B cell (primary cell): ENCODE results near the gene TOR1AIP2. TPM values are rescaled to one million over a fixed set of nuclear protein-coding genes. Genes with fewer than 3 reads are reported as not detected.

Experiments used
- ATAC-seq: fragments of 200-7000 bp; cut with Tn5 transposase; one replicate; pipeline ENCODE4 v1.10.0; 2021; ENCODE audit warnings: low read depth, mild to moderate bottlenecking, moderate number of reproducible peaks, moderate library complexity
- CTCF ChIA-PET: fragments of 350-600 bp; sonication (Branson Sonifier 250); formaldehyde crosslinking; loops from one replicate; lab custom pipeline; 2021; ENCODE audit warnings: antibody characterized with exemption, inconsistent platforms; lab: Charles Lee
- POLR2A ChIA-PET: fragments of 350-600 bp; sonication (Branson Sonifier 250); formaldehyde crosslinking; loops from one replicate; lab custom pipeline; 2021; ENCODE audit warnings: antibody characterized with exemption; lab: Charles Lee
- DNase-seq: peaks from one replicate; pipeline ENCODE4 v3.0.0; 2013
- H2AFZ ChIP-seq: 2 replicates; pipeline ENCODE4 v1.6.1; 2012; ENCODE audit warnings: mild to moderate bottlenecking, low read depth, low read length; ENCODE audit not compliant: insufficient read depth, poor library complexity, severe bottlenecking
- H3K27ac ChIP-seq, 2 donors: 1 replicate in 1 of 2; 2 replicates in 1 of 2; pipeline ENCODE4 v1.5.1; 2012 to 2013; ENCODE audit warnings: low read length in 2 of 2, mild to moderate bottlenecking in 2 of 2, moderate library complexity in 1 of 2
- H3K27me3 ChIP-seq, 4 experiments: fragments of 200-600 bp in 1 of 4; sonication (generic) in 1 of 4; replicated peaks in 1 of 4; 1 replicate in 2 of 4; 2 replicates in 2 of 4; pipeline versions ENCODE4 v1.6.1 to v1.7.0; 2013 to 2016; ENCODE audit warnings: low read length in 3 of 4, mild to moderate bottlenecking in 2 of 4, mixed read lengths in 1 of 4, moderate library complexity in 1 of 4; ENCODE audit not compliant: insufficient read depth in 4 of 4, control insufficient read depth in 3 of 4; ENCODE audit errors: control extremely low read depth in 1 of 4
- H3K36me3 ChIP-seq, 2 experiments: replicated peaks in 1 of 2; 1 replicate in 1 of 2; 2 replicates in 1 of 2; pipeline versions ENCODE4 v1.6.1 to v1.7.1; 2013; ENCODE audit warnings: low read length in 1 of 2; ENCODE audit not compliant: insufficient read depth in 2 of 2, control insufficient read depth in 1 of 2; ENCODE audit errors: control extremely low read depth in 1 of 2, extremely low read depth in 1 of 2
- H3K4me1 ChIP-seq, 2 donors: fragments of 200-600 bp in 1 of 2; sonication (generic) in 1 of 2; 1 replicate in 1 of 2; 2 replicates in 1 of 2; pipeline versions ENCODE4 v1.5.1 to v1.6.1; 2013 to 2017; ENCODE audit warnings: low read length in 2 of 2; ENCODE audit not compliant: control insufficient read depth in 2 of 2, insufficient read depth in 2 of 2
- H3K4me2 ChIP-seq: replicated peaks from 2 replicates; pipeline ENCODE3; 2012; ENCODE audit warnings: mild to moderate bottlenecking, low read depth, low read length; ENCODE audit not compliant: poor library complexity, severe bottlenecking
- H3K4me3 ChIP-seq, 5 experiments: fragments of 200-600 bp in 1 of 5; sonication (generic) in 1 of 5; 1 replicate in 3 of 5; 2 replicates in 2 of 5; pipeline versions ENCODE4 v1.5.1 to v1.7.0; 2011 to 2016; ENCODE audit warnings: low read length in 4 of 5, mild to moderate bottlenecking in 4 of 5, low read depth in 2 of 5, control low read depth in 1 of 5, moderate library complexity in 1 of 5; ENCODE audit not compliant: insufficient read depth in 1 of 5; ENCODE audit errors: control extremely low read depth in 1 of 5, extremely low read depth in 1 of 5
- H3K79me2 ChIP-seq: fragments of 200-600 bp; sonication (generic); one replicate; pipeline ENCODE4 v1.6.0; 2016; ENCODE audit warnings: low read length; ENCODE audit not compliant: control insufficient read depth, insufficient read depth
- H3K9ac ChIP-seq: fragments of 200-600 bp; sonication (generic); 2 replicates; pipeline ENCODE4 v1.6.1; 2017; ENCODE audit warnings: mild to moderate bottlenecking, low read length, moderate library complexity
- H3K9me3 ChIP-seq, 3 donors: one replicate each; pipeline versions ENCODE4 v1.6.1 to v1.7.1; 2013; ENCODE audit warnings: low read length in 2 of 3; ENCODE audit not compliant: control insufficient read depth in 2 of 3, insufficient read depth in 1 of 3; ENCODE audit errors: control extremely low read depth in 1 of 3
- H4K20me1 ChIP-seq: 2 replicates; pipeline ENCODE4 v1.6.0; 2012; ENCODE audit warnings: mild to moderate bottlenecking, low read length; ENCODE audit not compliant: insufficient read depth, control insufficient read depth, poor library complexity, severe bottlenecking
- H3K27ac Mint-ChIP-seq: one replicate; pipeline ENCODE4 v1.8.0; 2021; ENCODE audit warnings: mixed read lengths
- H3K27me3 Mint-ChIP-seq: one replicate; pipeline ENCODE4 v1.8.0; 2021; ENCODE audit warnings: mixed read lengths
- H3K4me1 Mint-ChIP-seq: one replicate; pipeline ENCODE4 v1.8.0; 2021; ENCODE audit warnings: mixed read lengths
- H3K4me3 Mint-ChIP-seq: one replicate; pipeline ENCODE4 v1.8.0; 2021; ENCODE audit warnings: mixed read lengths
- H3K9me3 Mint-ChIP-seq: one replicate; pipeline ENCODE4 v1.8.0; 2022; ENCODE audit warnings: mixed read lengths; ENCODE audit not compliant: insufficient read depth
- EZH2 ChIP-seq: IDR thresholded peaks from 2 replicates; pipeline ENCODE4 v1.6.1; 2012; ENCODE audit warnings: borderline replicate concordance, low read depth, mild to moderate bottlenecking, moderate library complexity, low read length; ENCODE audit not compliant: insufficient read depth, poor library complexity, severe bottlenecking
- WGBS: methylation state at CpG from one replicate; pipeline ENCODE4 v1.1.5; 2013; ENCODE audit warnings: missing lambda C conversion rate; ENCODE audit not compliant: insufficient coverage; 5-methylcytosine and 5-hydroxymethylcytosine counted together
- intact Hi-C: fragments of 100-400 bp; cut with micrococcal nuclease; formaldehyde crosslinking; loops from one replicate; pipeline ENCODE4 v1.10.0; 2022
- polyA plus RNA-seq: library from polyadenylated mRNA; depleted of rRNA; stranded (reverse); fragments of >200 nt; gene quantifications from 2 replicates; pipeline ENCODE4 v1.2.3, GENCODE V29; 2012
- total RNA-seq, 2 donors: library from RNA; stranded (reverse); fragments of 120-200 nt in 1 of 2; gene quantifications; 1 replicate in 1 of 2; 2 replicates in 1 of 2; pipeline versions ENCODE4 v1.2.3 to v1.2.4, GENCODE V29; 2013 to 2022
- TF ChIP-seq, protein P1 (sequence below): fragments of 200-600 bp; IDR thresholded peaks from one replicate; pipeline ENCODE4 v1.8.0; 2022; ENCODE audit warnings: antibody characterized with exemption, mild to moderate bottlenecking

Gene TOR1AIP2
- total and polyA plus RNA-seq, 2 donors (not counting 1 experiment from before 2014, with no cell fraction given): 13.6 to 54.4 TPM

DNA sequence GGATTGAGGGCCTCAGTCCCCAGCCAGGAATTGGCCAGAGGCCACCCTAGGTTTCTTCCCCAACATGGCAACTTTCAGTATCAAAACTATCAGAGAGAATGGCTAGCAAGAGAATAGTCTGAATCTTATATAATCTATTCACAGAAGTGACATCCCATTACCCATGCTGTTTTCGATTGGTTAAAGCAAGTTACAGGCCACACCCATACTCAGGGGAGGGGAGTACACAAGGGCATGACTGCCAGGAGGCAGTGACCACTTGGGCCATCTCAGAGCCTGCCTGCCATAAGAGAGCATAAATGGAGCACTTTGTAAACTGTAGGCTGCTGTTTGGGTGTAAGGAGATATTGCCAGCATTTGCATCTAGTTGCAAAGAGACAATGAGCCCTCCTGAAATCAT is 69.1 kb downstream of the TOR1AIP2 start:
- Histone ChIP-seq H3K79me2 (no peaks in the 10 kb centered on the region), H3K27ac (no peak overlapping the region), H2AFZ (no peak overlapping the region), H3K9me3 (no peaks in the 10 kb centered on the region), H3K9ac (no peak overlapping the region), H4K20me1 (no peaks in the 10 kb centered on the region), H3K36me3 (no peaks in the 10 kb centered on the region), H3K4me3 (no peak overlapping the region), H3K27me3 (peaks cover 0 to 8% (median 4%) of the 10 kb centered on the region in 4 experiments), H3K4me1 (peaks cover 0 to 6% of the 10 kb centered on the region in 2 donors), H3K4me2 (no peak overlapping the region)
- POLR2A ChIA-PET: no interaction called here
- WGBS: no CpG with 5 or more reads among the region's 1 CpG
- no peaks in the 10 kb centered on the region for H3K9me3 Mint-ChIP-seq
- TF ChIP-seq, protein P1, sequence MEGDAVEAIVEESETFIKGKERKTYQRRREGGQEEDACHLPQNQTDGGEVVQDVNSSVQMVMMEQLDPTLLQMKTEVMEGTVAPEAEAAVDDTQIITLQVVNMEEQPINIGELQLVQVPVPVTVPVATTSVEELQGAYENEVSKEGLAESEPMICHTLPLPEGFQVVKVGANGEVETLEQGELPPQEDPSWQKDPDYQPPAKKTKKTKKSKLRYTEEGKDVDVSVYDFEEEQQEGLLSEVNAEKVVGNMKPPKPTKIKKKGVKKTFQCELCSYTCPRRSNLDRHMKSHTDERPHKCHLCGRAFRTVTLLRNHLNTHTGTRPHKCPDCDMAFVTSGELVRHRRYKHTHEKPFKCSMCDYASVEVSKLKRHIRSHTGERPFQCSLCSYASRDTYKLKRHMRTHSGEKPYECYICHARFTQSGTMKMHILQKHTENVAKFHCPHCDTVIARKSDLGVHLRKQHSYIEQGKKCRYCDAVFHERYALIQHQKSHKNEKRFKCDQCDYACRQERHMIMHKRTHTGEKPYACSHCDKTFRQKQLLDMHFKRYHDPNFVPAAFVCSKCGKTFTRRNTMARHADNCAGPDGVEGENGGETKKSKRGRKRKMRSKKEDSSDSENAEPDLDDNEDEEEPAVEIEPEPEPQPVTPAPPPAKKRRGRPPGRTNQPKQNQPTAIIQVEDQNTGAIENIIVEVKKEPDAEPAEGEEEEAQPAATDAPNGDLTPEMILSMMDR: no peak
- no peak for TF ChIP-seq EZH2
- H3K27ac Mint-ChIP-seq: no peak overlapping the region
- CTCF ChIA-PET: interaction anchor here (0.7 to 7.6 kb wide), 10 partner anchors 13 to 1496 kb away, joined by 3 to 89 read pairs (median 14); no protein-coding TSS in a partner anchor
- ATAC-seq: no peak
- no peak overlapping the region for H3K4me3 Mint-ChIP-seq
- intact Hi-C loops: no loop called here
- DNase-seq: no peak
- H3K4me1 Mint-ChIP-seq: peaks cover 1% of the 10 kb centered on the region
- H3K27me3 Mint-ChIP-seq: peaks cover 29% of the 10 kb centered on the region

DNA sequence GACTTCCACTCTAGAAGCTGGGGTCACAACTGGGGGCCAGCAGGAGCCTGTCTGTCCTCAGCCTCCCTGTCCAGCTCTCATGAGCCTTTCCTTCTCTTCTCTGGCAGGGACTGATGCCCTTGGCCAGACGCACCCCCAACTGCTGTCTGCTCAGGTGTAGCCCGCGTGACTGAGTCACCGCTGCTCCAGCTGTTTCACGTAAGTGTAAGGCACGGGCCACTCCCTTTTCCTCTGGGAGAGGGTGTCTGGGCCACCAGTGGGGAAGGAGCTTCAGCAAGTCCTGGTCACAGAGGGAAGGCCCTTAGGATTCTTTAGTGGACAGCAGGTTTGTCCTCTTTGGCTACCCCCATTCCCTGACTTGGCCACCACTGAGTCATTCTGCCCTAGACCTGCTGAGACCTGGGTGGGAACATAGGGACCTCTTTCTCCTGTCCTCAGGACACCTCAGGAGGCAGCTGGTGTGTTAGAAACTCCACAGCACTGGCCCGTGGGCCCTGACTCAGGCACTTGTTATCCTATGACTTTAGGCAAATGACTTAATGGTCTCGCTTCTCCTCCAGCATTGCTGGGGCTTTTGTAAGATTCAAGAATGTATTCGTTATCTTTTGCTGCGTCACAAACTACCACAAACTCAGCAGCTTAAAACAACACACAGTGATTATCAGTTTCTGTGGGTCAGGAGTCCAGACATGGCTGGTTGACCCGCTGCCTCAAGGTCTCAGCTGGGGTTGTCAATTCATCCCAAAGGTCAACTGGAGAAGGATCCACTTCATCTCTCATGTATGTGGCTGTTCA is 69.7 kb downstream of the TOR1AIP2 start:
- H3K4me1 Mint-ChIP-seq: peaks cover 1% of the 10 kb centered on the region
- H3K27ac ChIP-seq: no peak overlapping the region
- H3K36me3 ChIP-seq: no peaks in the 10 kb centered on the region
- ATAC-seq: no peak
- H3K4me3 ChIP-seq: no peak overlapping the region
- H3K4me1 ChIP-seq: peaks cover 0 to 6% of the 10 kb centered on the region in 2 donors
- 92% methylated on average over 6 of the region's 11 CpGs for WGBS
- DNase-seq: no peak
- POLR2A ChIA-PET: no interaction called here
- H3K4me2 ChIP-seq: no peak overlapping the region
- CTCF ChIA-PET: interaction anchor here (3.0 to 7.6 kb wide), 3 partner anchors 13 to 372 kb away, joined by 24 to 89 read pairs (median 77); no protein-coding TSS in a partner anchor
- TF ChIP-seq, protein P1: no peak
- no peak for TF ChIP-seq EZH2
- H3K9ac ChIP-seq: no peak overlapping the region
- H4K20me1 ChIP-seq: no peaks in the 10 kb centered on the region
- no peak overlapping the region for H3K27ac Mint-ChIP-seq
- intact Hi-C loops: no loop called here
- no peaks in the 10 kb centered on the region for H3K9me3 ChIP-seq
- peaks cover 0 to 8% (median 2%) of the 10 kb centered on the region in 4 experiments for H3K27me3 ChIP-seq
- no peaks in the 10 kb centered on the region for H3K79me2 ChIP-seq
- no peak overlapping the region for H3K4me3 Mint-ChIP-seq
- H3K9me3 Mint-ChIP-seq: no peaks in the 10 kb centered on the region
- H3K27me3 Mint-ChIP-seq: peaks cover 29% of the 10 kb centered on the region
- no peak overlapping the region for H2AFZ ChIP-seq
